Neural cell (in vitro differentiated cells): ENCODE measurements around the gene TTLL5. TPM values are rescaled to one million over a fixed set of nuclear protein-coding genes. Genes with fewer than 3 reads are reported as not detected.

Experiments
- H2AFZ ChIP-seq: fragments of 200-600, 300-800 bp; sonication (generic), shearing (Covaris generic); 2 replicates; pipeline ENCODE4 v1.6.0; 2014; ENCODE audit warnings: low read depth, mild to moderate bottlenecking, antibody characterized with exemption, low read length, moderate library complexity
- H3F3A ChIP-seq: fragments of 200-600 bp; shearing (Covaris generic); 2 replicates; pipeline ENCODE4 v1.6.1; 2016; ENCODE audit warnings: mild to moderate bottlenecking, moderate library complexity, mixed read lengths, antibody characterized with exemption, low read length; ENCODE audit not compliant: insufficient read depth, poor library complexity, severe bottlenecking
- H3K27ac ChIP-seq: fragments of 200-600, 300-800 bp; sonication (generic), shearing (Covaris generic); 2 replicates; pipeline ENCODE4 v1.5.1; 2014; ENCODE audit warnings: mild to moderate bottlenecking, low read length, moderate library complexity
- H3K27me3 ChIP-seq: fragments of 300-800, 200-600 bp; sonication (generic), shearing (Covaris generic); 2 replicates; pipeline ENCODE4 v1.6.0; 2014; ENCODE audit warnings: mild to moderate bottlenecking, low read depth, low read length, moderate library complexity; ENCODE audit not compliant: insufficient read depth
- H3K36me3 ChIP-seq: fragments of 300-800, 200-600 bp; sonication (generic), shearing (Covaris generic); 2 replicates; pipeline ENCODE4 v1.5.1; 2014; ENCODE audit warnings: mild to moderate bottlenecking, antibody characterized with exemption, low read length, moderate library complexity; ENCODE audit not compliant: insufficient read depth
- H3K4me2 ChIP-seq: fragments of 300-800, 200-600 bp; sonication (generic), shearing (Covaris generic); 2 replicates; pipeline ENCODE4 v1.6.0; 2014; ENCODE audit warnings: mild to moderate bottlenecking, low read length
- H3K4me3 ChIP-seq: fragments of 300-800, 200-600 bp; sonication (generic), shearing (Covaris generic); 2 replicates; pipeline ENCODE4 v1.5.1; 2014; ENCODE audit warnings: mild to moderate bottlenecking, low read length, moderate library complexity
- H3K79me2 ChIP-seq: fragments of 200-600 bp; shearing (Covaris generic); replicated peaks from 2 replicates; pipeline ENCODE4 v1.6.0; 2014; ENCODE audit warnings: mild to moderate bottlenecking, low read length, moderate library complexity; ENCODE audit not compliant: insufficient read depth
- H3K9ac ChIP-seq: fragments of 300-800, 200-600 bp; sonication (generic), shearing (Covaris generic); 2 replicates; pipeline ENCODE4 v1.6.1; 2016; ENCODE audit warnings: mild to moderate bottlenecking, low read length, mixed read lengths
- H3K9me2 ChIP-seq: fragments of 200-600 bp; shearing (Covaris generic); 2 replicates; pipeline ENCODE4 v1.6.1; 2016; ENCODE audit warnings: mild to moderate bottlenecking, low read length, mixed read lengths; ENCODE audit not compliant: insufficient read depth
- H3K9me3 ChIP-seq: fragments of 200-600, 300-800 bp; sonication (generic), shearing (Covaris generic); 2 replicates; pipeline ENCODE4 v1.6.1; 2016; ENCODE audit warnings: mild to moderate bottlenecking, mixed run types, low read length, moderate library complexity, mixed read lengths
- H4K20me1 ChIP-seq: fragments of 200-600 bp; shearing (Covaris generic); 2 replicates; pipeline ENCODE4 v1.6.1; 2016; ENCODE audit warnings: mild to moderate bottlenecking, mixed run types; ENCODE audit not compliant: insufficient read depth
- EP300 ChIP-seq: fragments of 450-650 bp; conservative IDR thresholded peaks from 2 replicates; pipeline ENCODE4 v1.6.1; 2014; ENCODE audit warnings: antibody characterized with exemption, mild to moderate bottlenecking, moderate library complexity; ENCODE audit not compliant: poor library complexity, severe bottlenecking
- EZH2 ChIP-seq: fragments of 200-600, 300-800 bp; shearing (Covaris generic), sonication (generic); IDR thresholded peaks from 2 replicates; pipeline ENCODE4 v1.6.1; 2014; ENCODE audit warnings: antibody characterized with exemption, low read length, borderline replicate concordance, mild to moderate bottlenecking; ENCODE audit not compliant: insufficient read depth, poor library complexity, severe bottlenecking
- MXI1 ChIP-seq: fragments of 450-650 bp; conservative IDR thresholded peaks from 2 replicates; pipeline ENCODE4 v1.6.1; 2014; ENCODE audit warnings: antibody characterized with exemption, mild to moderate bottlenecking; ENCODE audit not compliant: poor library complexity, severe bottlenecking
- POLR2AphosphoS5 ChIP-seq: IDR thresholded peaks from 2 replicates; pipeline ENCODE4 v1.6.1; 2012
- RAD21 ChIP-seq: fragments of 450-650 bp; conservative IDR thresholded peaks from 2 replicates; pipeline ENCODE4 v1.6.1; 2014; ENCODE audit warnings: antibody characterized with exemption, mild to moderate bottlenecking, moderate library complexity
- SMC3 ChIP-seq: fragments of 450-650 bp; conservative IDR thresholded peaks from 2 replicates; pipeline ENCODE4 v1.6.1; 2014; ENCODE audit warnings: antibody characterized with exemption, mild to moderate bottlenecking, moderate library complexity; ENCODE audit not compliant: poor library complexity
- TAF1 ChIP-seq: IDR thresholded peaks from 2 replicates; pipeline ENCODE4 v1.6.1; 2012; ENCODE audit warnings: low read depth
- polyA plus RNA-seq: library from polyadenylated mRNA; depleted of rRNA; stranded (reverse); fragments of >200 nt; gene quantifications from 2 replicates; pipeline ENCODE4 v1.2.3, GENCODE V29; 2014
- TF ChIP-seq, protein P1 (sequence below): IDR thresholded peaks from 2 replicates; pipeline ENCODE4 v1.6.1; 2012; ENCODE audit warnings: borderline replicate concordance
- TF ChIP-seq, protein P2 (sequence below): fragments of 450-650 bp; IDR thresholded peaks from 2 replicates; pipeline ENCODE4 v1.5.1; 2014; ENCODE audit warnings: antibody characterized with exemption, mild to moderate bottlenecking, moderate library complexity; ENCODE audit not compliant: poor library complexity, severe bottlenecking

Gene TTLL5
- polyA plus RNA-seq, 1 donor from 2014 or later: 8.2 TPM

DNA sequence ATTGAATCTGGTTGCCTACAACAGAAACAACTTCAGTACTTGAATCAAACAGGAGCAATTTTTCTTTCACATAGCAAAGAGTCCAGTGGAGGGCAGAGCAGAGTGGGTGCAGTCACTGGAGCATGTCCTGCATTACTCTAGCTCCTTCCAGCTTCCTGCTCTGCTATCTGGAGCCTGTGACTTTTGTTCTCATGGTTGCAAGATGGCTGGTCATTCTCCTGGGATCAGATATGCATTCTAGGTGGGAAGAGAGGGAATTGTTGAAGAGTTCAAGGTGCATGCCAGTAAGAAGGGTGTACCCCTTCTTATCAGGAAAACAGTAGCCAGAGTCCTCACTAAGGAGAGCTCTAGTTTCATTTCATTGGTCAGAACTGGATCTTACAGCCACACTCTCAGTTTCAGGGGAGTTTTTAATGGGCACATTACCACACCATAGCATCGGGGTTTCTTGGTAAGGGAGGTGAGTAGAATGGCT is 332.6 kb downstream of the TTLL5 start:
- Histone ChIP-seq H3K27ac (no peak overlapping the region), H3K27me3 (no peaks in the 10 kb centered on the region), H3K9ac (no peak overlapping the region), H3K9me3 (no peaks in the 10 kb centered on the region), H3K4me2 (no peak overlapping the region), H3K9me2 (no peaks in the 10 kb centered on the region), H2AFZ (no peak overlapping the region), H4K20me1 (no peaks in the 10 kb centered on the region), H3F3A (no peaks in the 10 kb centered on the region), H3K79me2 (no peaks in the 10 kb centered on the region), H3K36me3 (peaks cover 14% of the 10 kb centered on the region), H3K4me3 (no peak overlapping the region)
- no peak for TF ChIP-seq TAF1
- no peak for TF ChIP-seq MXI1
- no peak for TF ChIP-seq POLR2AphosphoS5
- TF ChIP-seq, protein P1, sequence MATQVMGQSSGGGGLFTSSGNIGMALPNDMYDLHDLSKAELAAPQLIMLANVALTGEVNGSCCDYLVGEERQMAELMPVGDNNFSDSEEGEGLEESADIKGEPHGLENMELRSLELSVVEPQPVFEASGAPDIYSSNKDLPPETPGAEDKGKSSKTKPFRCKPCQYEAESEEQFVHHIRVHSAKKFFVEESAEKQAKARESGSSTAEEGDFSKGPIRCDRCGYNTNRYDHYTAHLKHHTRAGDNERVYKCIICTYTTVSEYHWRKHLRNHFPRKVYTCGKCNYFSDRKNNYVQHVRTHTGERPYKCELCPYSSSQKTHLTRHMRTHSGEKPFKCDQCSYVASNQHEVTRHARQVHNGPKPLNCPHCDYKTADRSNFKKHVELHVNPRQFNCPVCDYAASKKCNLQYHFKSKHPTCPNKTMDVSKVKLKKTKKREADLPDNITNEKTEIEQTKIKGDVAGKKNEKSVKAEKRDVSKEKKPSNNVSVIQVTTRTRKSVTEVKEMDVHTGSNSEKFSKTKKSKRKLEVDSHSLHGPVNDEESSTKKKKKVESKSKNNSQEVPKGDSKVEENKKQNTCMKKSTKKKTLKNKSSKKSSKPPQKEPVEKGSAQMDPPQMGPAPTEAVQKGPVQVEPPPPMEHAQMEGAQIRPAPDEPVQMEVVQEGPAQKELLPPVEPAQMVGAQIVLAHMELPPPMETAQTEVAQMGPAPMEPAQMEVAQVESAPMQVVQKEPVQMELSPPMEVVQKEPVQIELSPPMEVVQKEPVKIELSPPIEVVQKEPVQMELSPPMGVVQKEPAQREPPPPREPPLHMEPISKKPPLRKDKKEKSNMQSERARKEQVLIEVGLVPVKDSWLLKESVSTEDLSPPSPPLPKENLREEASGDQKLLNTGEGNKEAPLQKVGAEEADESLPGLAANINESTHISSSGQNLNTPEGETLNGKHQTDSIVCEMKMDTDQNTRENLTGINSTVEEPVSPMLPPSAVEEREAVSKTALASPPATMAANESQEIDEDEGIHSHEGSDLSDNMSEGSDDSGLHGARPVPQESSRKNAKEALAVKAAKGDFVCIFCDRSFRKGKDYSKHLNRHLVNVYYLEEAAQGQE: no peak
- TF ChIP-seq EP300: no peak
- no peak for TF ChIP-seq SMC3
- no peak for TF ChIP-seq EZH2
- TF ChIP-seq RAD21: no peak
- TF ChIP-seq, protein P2, sequence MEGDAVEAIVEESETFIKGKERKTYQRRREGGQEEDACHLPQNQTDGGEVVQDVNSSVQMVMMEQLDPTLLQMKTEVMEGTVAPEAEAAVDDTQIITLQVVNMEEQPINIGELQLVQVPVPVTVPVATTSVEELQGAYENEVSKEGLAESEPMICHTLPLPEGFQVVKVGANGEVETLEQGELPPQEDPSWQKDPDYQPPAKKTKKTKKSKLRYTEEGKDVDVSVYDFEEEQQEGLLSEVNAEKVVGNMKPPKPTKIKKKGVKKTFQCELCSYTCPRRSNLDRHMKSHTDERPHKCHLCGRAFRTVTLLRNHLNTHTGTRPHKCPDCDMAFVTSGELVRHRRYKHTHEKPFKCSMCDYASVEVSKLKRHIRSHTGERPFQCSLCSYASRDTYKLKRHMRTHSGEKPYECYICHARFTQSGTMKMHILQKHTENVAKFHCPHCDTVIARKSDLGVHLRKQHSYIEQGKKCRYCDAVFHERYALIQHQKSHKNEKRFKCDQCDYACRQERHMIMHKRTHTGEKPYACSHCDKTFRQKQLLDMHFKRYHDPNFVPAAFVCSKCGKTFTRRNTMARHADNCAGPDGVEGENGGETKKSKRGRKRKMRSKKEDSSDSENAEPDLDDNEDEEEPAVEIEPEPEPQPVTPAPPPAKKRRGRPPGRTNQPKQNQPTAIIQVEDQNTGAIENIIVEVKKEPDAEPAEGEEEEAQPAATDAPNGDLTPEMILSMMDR: no peak

DNA sequence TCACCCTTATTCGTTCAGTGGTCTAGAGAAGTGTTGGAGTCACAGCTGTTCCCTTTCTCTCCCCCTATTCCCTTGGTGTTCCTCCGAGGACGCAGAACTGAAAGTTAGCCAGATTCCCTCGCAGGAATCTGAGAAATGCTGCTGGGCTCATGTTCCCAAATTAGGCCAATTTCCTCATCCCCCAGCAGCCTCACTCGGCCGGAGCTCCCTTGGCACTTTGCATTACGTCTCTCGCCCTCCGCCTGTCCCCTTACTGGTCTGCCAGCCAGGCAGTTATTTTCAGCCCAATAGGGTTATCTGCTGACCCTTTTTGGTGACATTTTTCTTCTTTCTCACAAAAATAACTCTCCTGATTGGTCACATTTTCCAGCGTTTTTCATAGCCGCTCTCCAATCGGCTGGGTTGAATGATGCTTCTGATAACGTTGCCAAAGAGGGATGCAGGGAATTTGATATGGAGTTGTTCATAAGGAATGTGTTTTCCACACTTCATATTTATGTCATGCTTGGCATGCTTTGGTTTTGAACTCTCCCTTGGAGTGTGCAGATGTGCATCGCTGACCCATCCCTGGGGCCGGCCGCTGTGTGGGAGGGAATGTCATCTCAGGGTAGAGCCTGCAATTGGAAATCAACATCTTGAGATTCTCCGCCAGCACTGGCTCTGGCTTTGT is 334.5 kb downstream of the TTLL5 start:
- no peaks in the 10 kb centered on the region for H3K27me3 ChIP-seq
- H3K9me2 ChIP-seq: no peaks in the 10 kb centered on the region
- H3K4me3 ChIP-seq: no peak overlapping the region
- H3K27ac ChIP-seq: no peak overlapping the region
- H3K9ac ChIP-seq: no peak overlapping the region
- no peaks in the 10 kb centered on the region for H4K20me1 ChIP-seq
- H3K4me2 ChIP-seq: no peak overlapping the region
- TF ChIP-seq EZH2 (no peak), SMC3 (no peak), MXI1 (no peak), TAF1 (no peak), EP300 (no peak), POLR2AphosphoS5 (no peak)
- TF ChIP-seq, protein P1: no peak
- TF ChIP-seq, protein P2: no peak
- no peak overlapping the region for H2AFZ ChIP-seq
- no peaks in the 10 kb centered on the region for H3K79me2 ChIP-seq
- no peaks in the 10 kb centered on the region for H3F3A ChIP-seq
- H3K9me3 ChIP-seq: no peaks in the 10 kb centered on the region
- peaks cover 9% of the 10 kb centered on the region for H3K36me3 ChIP-seq
